Liver (tissue), 9 donors: ENCODE data around the gene SERPINI1. TPM values are rescaled to one million over a fixed set of nuclear protein-coding genes. Genes with fewer than 3 reads are reported as not detected.

Experiments
- DNase-seq: peaks from one replicate; pipeline ENCODE4 v3.0.0-alpha.2; 2017; ENCODE audit warnings: low spot score
- H3K27ac ChIP-seq, 2 donors: one replicate each; pipeline ENCODE4 v1.7.0; 2013; ENCODE audit warnings: inconsistent platforms in 2 of 2, low read length in 2 of 2, control low read depth in 1 of 2, low read depth in 1 of 2, mild to moderate bottlenecking in 1 of 2
- H3K27me3 ChIP-seq, 4 donors: one replicate each; pipeline versions ENCODE4 v1.6.1 to v1.7.0; 2013; ENCODE audit warnings: low read length in 3 of 4, inconsistent platforms in 1 of 4, mild to moderate bottlenecking in 1 of 4, moderate library complexity in 1 of 4; ENCODE audit not compliant: control insufficient read depth in 4 of 4, insufficient read depth in 4 of 4
- H3K36me3 ChIP-seq, 4 donors: one replicate each; pipeline versions ENCODE4 v1.6.1 to v1.7.0; 2013; ENCODE audit warnings: low read length in 3 of 4, mild to moderate bottlenecking in 3 of 4, low read depth in 1 of 4, moderate library complexity in 1 of 4; ENCODE audit not compliant: control insufficient read depth in 4 of 4, insufficient read depth in 3 of 4
- H3K4me1 ChIP-seq, 4 donors: one replicate each; pipeline versions ENCODE4 v1.6.1 to v1.7.0; 2013; ENCODE audit warnings: low read length in 3 of 4, mild to moderate bottlenecking in 3 of 4, moderate library complexity in 1 of 4; ENCODE audit not compliant: control insufficient read depth in 4 of 4, insufficient read depth in 4 of 4
- H3K4me3 ChIP-seq, 3 donors: one replicate each; pipeline versions ENCODE4 v1.6.1 to v1.7.0; 2013; ENCODE audit warnings: low read length in 3 of 3, control low read depth in 1 of 3, low read depth in 1 of 3, mild to moderate bottlenecking in 1 of 3
- H3K9ac ChIP-seq, 2 donors: one replicate each; pipeline ENCODE4 v1.7.0; 2013; ENCODE audit warnings: low read length in 2 of 2, mild to moderate bottlenecking in 2 of 2, moderate library complexity in 2 of 2, control low read depth in 1 of 2, low read depth in 1 of 2
- H3K9me3 ChIP-seq, 4 donors: one replicate each; pipeline versions ENCODE4 v1.6.1 to v1.7.0; 2013; ENCODE audit warnings: low read length in 3 of 4; ENCODE audit not compliant: control insufficient read depth in 4 of 4
- EGR1 ChIP-seq, 2 donors: IDR thresholded peaks; 2 replicates each; pipeline ENCODE4 v1.6.1; 2016 to 2018; ENCODE audit warnings: antibody characterized with exemption in 2 of 2, low read depth in 2 of 2
- FOXA1 ChIP-seq: IDR thresholded peaks from 2 replicates; pipeline ENCODE4 v1.6.1; 2016; ENCODE audit warnings: antibody characterized with exemption
- FOXA2 ChIP-seq: IDR thresholded peaks from 2 replicates; pipeline ENCODE4 v1.6.1; 2016; ENCODE audit warnings: antibody characterized with exemption
- HNF4A ChIP-seq, 2 donors: conservative IDR thresholded peaks; 2 replicates each; pipeline ENCODE4 v1.6.1; 2016; ENCODE audit warnings: antibody characterized with exemption in 2 of 2, mild to moderate bottlenecking in 2 of 2
- HNF4G ChIP-seq: IDR thresholded peaks from 2 replicates; pipeline ENCODE4 v1.6.1; 2016; ENCODE audit warnings: antibody characterized with exemption
- JUND ChIP-seq, 2 donors: IDR thresholded peaks; 2 replicates each; pipeline ENCODE4 v1.6.1; 2016; ENCODE audit warnings: antibody characterized with exemption in 2 of 2
- NR2F2 ChIP-seq: IDR thresholded peaks from 2 replicates; pipeline ENCODE4 v1.6.1; 2016; ENCODE audit warnings: antibody characterized with exemption
- RAD21 ChIP-seq, 2 donors: IDR thresholded peaks; 2 replicates each; pipeline ENCODE4 v1.6.1; 2016; ENCODE audit warnings: antibody characterized with exemption in 2 of 2, mild to moderate bottlenecking in 2 of 2
- TAF1 ChIP-seq: conservative IDR thresholded peaks from 2 replicates; pipeline ENCODE4 v1.6.1; 2016; ENCODE audit warnings: antibody characterized with exemption, mild to moderate bottlenecking
- YY1 ChIP-seq: IDR thresholded peaks from 2 replicates; pipeline ENCODE4 v1.6.1; 2016; ENCODE audit warnings: antibody characterized with exemption, mild to moderate bottlenecking
- WGBS: extraction: QIAGEN DNeasy Blood & Tissue Kit; methylation state at CpG from one replicate; pipeline ENCODE4 v1.1.7; 2013; 5-methylcytosine and 5-hydroxymethylcytosine counted together
- polyA plus RNA-seq, 2 donors: library from polyadenylated mRNA; stranded (reverse) in 1 of 2; unstranded in 1 of 2; fragments of 200-250 nt in 1 of 2; fragments of >200 nt in 1 of 2; fragmentation: Nextera tagmentation in 1 of 2; extraction: Ambion mirVana in 1 of 2; gene quantifications; one replicate each; pipeline versions ENCODE4 v1.2.1 to v1.2.3, GENCODE V29; 2013 to 2015
- total RNA-seq, 2 donors: library from RNA; depleted of rRNA; stranded (reverse); fragments of >200 nt; gene quantifications; one replicate each; pipeline ENCODE4 v1.2.3, GENCODE V29; 2014
- TF ChIP-seq, protein P1 (sequence below): IDR thresholded peaks from 2 replicates; pipeline ENCODE4 v1.6.1; 2016; ENCODE audit warnings: antibody characterized with exemption, mild to moderate bottlenecking
- TF ChIP-seq, protein P2 (sequence below): IDR thresholded peaks from 2 replicates; pipeline ENCODE4 v1.6.1; 2016; ENCODE audit warnings: antibody characterized with exemption
- TF ChIP-seq, protein P3 (sequence below): IDR thresholded peaks from 2 replicates; pipeline ENCODE4 v1.6.1; 2016; ENCODE audit warnings: antibody characterized with exemption
- TF ChIP-seq, protein P4 (sequence below): fragments of 150-350 bp; IDR thresholded peaks from 2 replicates; pipeline ENCODE4 v1.5.1; 2017; ENCODE audit warnings: improper control_type of control experiment, low read depth, low read length; ENCODE audit not compliant: missing input control
- donor health status: healthy.
- donor health status: healthy.
- donor health status: healthy.
- donor health status: healthy.
- donor health status: healthy.

The SERPINI1 gene
- total and polyA plus RNA-seq, 4 donors, result 0.90 to 23.6 (median 1.9) TPM

DNA sequence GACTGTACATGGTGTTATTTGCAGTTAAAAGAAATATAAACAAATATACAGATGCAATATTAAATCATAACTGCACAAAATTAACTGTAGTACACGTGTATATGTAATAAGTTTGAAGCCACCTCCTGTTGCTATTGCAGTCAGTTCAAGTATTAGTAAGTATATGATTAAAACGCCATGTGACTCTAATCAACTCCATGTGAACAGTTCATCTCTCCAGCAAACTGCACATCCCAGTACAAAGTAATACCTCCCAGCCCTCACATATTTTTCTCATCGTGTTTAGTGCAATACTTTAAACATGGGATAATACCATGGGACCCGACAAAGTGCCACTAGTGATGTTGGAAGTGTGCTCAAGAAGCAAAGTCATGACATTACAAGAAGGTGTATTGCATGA, 35.5 kb upstream of the SERPINI1 start:
- peaks cover 0 to 16% (median 4%) of the 10 kb centered on the region in 4 donors for H3K36me3 ChIP-seq
- no peak for DNase-seq
- TF ChIP-seq, protein P1, sequence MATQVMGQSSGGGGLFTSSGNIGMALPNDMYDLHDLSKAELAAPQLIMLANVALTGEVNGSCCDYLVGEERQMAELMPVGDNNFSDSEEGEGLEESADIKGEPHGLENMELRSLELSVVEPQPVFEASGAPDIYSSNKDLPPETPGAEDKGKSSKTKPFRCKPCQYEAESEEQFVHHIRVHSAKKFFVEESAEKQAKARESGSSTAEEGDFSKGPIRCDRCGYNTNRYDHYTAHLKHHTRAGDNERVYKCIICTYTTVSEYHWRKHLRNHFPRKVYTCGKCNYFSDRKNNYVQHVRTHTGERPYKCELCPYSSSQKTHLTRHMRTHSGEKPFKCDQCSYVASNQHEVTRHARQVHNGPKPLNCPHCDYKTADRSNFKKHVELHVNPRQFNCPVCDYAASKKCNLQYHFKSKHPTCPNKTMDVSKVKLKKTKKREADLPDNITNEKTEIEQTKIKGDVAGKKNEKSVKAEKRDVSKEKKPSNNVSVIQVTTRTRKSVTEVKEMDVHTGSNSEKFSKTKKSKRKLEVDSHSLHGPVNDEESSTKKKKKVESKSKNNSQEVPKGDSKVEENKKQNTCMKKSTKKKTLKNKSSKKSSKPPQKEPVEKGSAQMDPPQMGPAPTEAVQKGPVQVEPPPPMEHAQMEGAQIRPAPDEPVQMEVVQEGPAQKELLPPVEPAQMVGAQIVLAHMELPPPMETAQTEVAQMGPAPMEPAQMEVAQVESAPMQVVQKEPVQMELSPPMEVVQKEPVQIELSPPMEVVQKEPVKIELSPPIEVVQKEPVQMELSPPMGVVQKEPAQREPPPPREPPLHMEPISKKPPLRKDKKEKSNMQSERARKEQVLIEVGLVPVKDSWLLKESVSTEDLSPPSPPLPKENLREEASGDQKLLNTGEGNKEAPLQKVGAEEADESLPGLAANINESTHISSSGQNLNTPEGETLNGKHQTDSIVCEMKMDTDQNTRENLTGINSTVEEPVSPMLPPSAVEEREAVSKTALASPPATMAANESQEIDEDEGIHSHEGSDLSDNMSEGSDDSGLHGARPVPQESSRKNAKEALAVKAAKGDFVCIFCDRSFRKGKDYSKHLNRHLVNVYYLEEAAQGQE, result no peak
- no peak for TF ChIP-seq YY1
- TF ChIP-seq, protein P2, sequence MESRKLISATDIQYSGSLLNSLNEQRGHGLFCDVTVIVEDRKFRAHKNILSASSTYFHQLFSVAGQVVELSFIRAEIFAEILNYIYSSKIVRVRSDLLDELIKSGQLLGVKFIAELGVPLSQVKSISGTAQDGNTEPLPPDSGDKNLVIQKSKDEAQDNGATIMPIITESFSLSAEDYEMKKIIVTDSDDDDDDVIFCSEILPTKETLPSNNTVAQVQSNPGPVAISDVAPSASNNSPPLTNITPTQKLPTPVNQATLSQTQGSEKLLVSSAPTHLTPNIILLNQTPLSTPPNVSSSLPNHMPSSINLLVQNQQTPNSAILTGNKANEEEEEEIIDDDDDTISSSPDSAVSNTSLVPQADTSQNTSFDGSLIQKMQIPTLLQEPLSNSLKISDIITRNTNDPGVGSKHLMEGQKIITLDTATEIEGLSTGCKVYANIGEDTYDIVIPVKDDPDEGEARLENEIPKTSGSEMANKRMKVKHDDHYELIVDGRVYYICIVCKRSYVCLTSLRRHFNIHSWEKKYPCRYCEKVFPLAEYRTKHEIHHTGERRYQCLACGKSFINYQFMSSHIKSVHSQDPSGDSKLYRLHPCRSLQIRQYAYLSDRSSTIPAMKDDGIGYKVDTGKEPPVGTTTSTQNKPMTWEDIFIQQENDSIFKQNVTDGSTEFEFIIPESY, result no peak
- TF ChIP-seq, protein P3, sequence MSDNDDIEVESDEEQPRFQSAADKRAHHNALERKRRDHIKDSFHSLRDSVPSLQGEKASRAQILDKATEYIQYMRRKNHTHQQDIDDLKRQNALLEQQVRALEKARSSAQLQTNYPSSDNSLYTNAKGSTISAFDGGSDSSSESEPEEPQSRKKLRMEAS, result no peak
- no peak for TF ChIP-seq RAD21 (IDR thresholded peaks at IDR 0.05)
- TF ChIP-seq TAF1, result no peak
- no peak for TF ChIP-seq NR2F2
- no peak for TF ChIP-seq EGR1 (IDR thresholded peaks at IDR 0.05; ENCODE audit: low read depth in 2 of 2)
- TF ChIP-seq HNF4G, result no peak

DNA sequence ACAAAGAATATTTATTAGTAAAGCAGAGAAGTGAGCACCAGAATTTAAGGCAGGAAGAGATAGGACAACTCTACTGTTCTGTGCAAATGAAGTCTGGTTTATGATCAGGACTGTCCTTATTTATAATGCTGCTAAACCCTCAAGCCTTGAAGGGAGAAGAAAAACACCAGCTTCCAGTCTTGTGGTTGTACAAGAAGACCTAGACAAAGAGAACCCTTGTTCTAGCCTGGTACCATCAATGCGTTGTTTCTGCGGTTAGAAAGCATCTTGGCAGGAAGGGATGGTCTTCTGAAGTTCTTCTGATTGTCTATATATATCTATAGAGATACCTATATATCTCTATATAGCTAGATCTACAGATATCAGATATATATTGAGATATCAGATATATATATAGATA, 34.6 kb upstream of the SERPINI1 start:
- 97% methylated on average over 2 of the region's 2 CpGs for WGBS
- Histone ChIP-seq H3K9ac (no peak overlapping the region), H3K36me3 (peaks cover 0 to 13% (median 2%) of the 10 kb centered on the region in 4 donors), H3K27ac (no peak overlapping the region), H3K27me3 (no peaks in the 10 kb centered on the region), H3K4me3 (no peak overlapping the region), H3K4me1 (no peaks in the 10 kb centered on the region), H3K9me3 (no peaks in the 10 kb centered on the region)
- no peak for DNase-seq
- TF ChIP-seq JUND (IDR thresholded peaks at IDR 0.05), result no peak
- no peak for TF ChIP-seq NR2F2
- TF ChIP-seq EGR1 (IDR thresholded peaks at IDR 0.05; ENCODE audit: low read depth in 2 of 2), result no peak
- no peak for TF ChIP-seq TAF1

More for the DNA sequence above, 35.5 kb upstream of the SERPINI1 start:
- no peaks in the 10 kb centered on the region for H3K4me1 ChIP-seq
- no peaks in the 10 kb centered on the region for H3K9me3 ChIP-seq
- no peak overlapping the region for H3K27ac ChIP-seq
- 97% methylated on average over 4 of the region's 4 CpGs for WGBS
- H3K4me3 ChIP-seq, result no peak overlapping the region
- H3K9ac ChIP-seq, result no peak overlapping the region
- no peaks in the 10 kb centered on the region for H3K27me3 ChIP-seq

DNA sequence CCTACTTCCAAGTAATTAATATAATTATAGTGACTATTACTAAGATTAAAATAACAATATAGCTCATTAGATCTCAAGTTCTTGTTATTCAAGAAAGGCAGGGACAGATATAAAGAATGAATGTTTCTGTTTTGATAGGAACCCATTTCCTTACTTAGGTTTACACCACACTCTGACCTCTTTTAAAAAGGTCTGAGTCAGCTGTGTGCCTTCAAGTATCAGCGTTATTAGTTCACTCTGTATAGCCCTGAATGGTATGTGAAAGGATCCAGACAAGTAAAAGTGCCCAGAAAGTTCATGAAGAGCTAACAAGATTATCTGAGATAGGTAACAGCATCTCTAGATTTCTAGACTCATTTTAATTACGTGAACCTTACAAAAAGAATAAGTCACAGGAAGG, 29.7 kb upstream of the SERPINI1 start:
- WGBS, result 74% methylated on average over 2 of the region's 2 CpGs
- H3K9me3 ChIP-seq, result no peaks in the 10 kb centered on the region
- H3K4me3 ChIP-seq, result no peak overlapping the region
- H3K27ac ChIP-seq, result no peak overlapping the region
- no peak for DNase-seq
- no peaks in the 10 kb centered on the region for H3K4me1 ChIP-seq
- no peak overlapping the region for H3K9ac ChIP-seq
- H3K36me3 ChIP-seq, result peaks cover 2 to 27% (median 12%) of the 10 kb centered on the region in 4 donors
- H3K27me3 ChIP-seq, result no peaks in the 10 kb centered on the region
- TF ChIP-seq, protein P2, result no peak
- TF ChIP-seq EGR1 (IDR thresholded peaks at IDR 0.05; ENCODE audit: low read depth in 2 of 2), result no peak
- no peak for TF ChIP-seq HNF4G
- TF ChIP-seq, protein P1, result no peak
- TF ChIP-seq HNF4A (conservative IDR thresholded peaks at IDR 0.05), result no peak
- TF ChIP-seq, protein P4, sequence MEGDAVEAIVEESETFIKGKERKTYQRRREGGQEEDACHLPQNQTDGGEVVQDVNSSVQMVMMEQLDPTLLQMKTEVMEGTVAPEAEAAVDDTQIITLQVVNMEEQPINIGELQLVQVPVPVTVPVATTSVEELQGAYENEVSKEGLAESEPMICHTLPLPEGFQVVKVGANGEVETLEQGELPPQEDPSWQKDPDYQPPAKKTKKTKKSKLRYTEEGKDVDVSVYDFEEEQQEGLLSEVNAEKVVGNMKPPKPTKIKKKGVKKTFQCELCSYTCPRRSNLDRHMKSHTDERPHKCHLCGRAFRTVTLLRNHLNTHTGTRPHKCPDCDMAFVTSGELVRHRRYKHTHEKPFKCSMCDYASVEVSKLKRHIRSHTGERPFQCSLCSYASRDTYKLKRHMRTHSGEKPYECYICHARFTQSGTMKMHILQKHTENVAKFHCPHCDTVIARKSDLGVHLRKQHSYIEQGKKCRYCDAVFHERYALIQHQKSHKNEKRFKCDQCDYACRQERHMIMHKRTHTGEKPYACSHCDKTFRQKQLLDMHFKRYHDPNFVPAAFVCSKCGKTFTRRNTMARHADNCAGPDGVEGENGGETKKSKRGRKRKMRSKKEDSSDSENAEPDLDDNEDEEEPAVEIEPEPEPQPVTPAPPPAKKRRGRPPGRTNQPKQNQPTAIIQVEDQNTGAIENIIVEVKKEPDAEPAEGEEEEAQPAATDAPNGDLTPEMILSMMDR, result no peak
- TF ChIP-seq TAF1, result no peak
- TF ChIP-seq FOXA1, result no peak
- TF ChIP-seq FOXA2, result no peak
